ENCODE data around the gene FAM76B. TPM values are rescaled to one million over a fixed set of nuclear protein-coding genes. Genes with fewer than 3 reads are reported as not detected.

FAM76B gene
- 4.9 and 14.2 TPM in 2 replicates for total RNA-seq

DNA sequence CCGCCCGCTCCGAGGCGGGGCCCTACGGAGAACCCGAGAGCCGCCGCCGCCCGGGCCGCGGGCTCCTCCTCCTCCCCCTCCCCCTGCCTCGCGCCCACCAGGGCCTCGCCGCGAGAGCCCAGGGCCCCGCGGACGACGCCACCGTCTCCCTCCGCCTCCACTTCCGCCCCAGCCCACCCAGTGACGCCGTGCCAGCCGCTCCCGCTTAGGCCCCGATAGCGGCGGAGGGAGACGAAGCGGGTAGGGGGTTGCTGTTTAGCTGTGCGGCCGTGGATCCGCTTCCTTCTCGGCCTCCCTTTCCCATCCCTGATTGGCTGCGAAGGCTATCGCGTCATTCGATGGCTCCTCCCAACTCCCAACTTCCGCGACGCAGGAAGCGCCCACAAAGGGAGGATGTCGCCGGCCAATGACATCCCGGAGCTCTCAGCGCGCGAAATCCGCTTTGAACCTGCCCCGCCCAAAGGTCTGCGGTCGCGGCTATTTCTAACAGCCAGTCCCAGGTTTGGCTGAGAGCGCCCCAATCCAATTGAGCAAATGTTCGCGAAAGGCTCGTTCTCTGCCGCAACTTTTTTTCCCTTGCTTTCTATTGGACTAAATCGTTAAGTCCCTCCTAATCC lies at the start of gene FAM76B:
TSS of gene FAM76B (minus strand) at position 277 of the 617 bp plus-strand sequence. CDS start 304 bp downstream, outside the sequence.

GRCh38 chr11:95790123-95790932 lies 746 bp upstream of the FAM76B start, which contains the start of gene CEP57:
Gene CEP57, plus strand, starts transcription at chr11:95790498. Its CDS starts 201 bp downstream, at chr11:95790699.

Other genes starting within 250 kb of the FAM76B start
- 27.3 and 30.3 TPM in 2 replicates for gene CEP57, start 716 bp upstream of the FAM76B start, total RNA-seq
- 34.0 and 40.8 TPM in 2 replicates for gene MTMR2, start 134.3 kb upstream of the FAM76B start, total RNA-seq

Data from myometrial cell (primary cell).